NCI-H1930 (cell line): Measurements from ENCODE around the gene C11orf16.
"Not testable (repeated sequence)": the region's sequence is repeated elsewhere in the genome, so short reads cannot be mapped to it uniquely, and the experiment has no call there.

Experiments used
- DNase-seq, 2 experiments: peaks; one replicate each; lab custom pipeline; 2025; lab: John Stamatoyannopoulos, UW

C11orf16 gene, protein sequence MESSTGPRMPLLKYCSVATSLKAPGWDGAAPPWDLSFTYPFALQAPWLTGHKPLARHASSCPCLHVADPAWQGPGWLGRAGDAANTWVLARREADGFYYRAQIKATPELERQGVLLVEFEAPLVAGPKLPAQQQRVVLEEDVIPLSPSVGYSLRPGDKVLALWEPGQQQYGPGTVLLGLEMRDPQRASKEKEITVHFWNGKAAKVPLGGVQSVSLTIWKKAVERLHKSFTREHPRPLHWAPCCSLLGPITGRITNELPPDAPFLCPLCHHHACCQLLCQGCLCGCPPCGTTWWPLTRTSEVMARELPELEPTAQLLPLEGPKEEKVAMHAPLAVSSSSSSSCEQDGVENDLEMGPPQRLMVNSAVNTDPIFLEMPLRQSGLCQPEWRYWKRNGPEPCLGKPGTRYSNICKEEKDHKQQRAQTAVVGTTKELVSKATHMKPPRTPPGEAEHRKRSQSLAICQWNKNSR

DNA sequence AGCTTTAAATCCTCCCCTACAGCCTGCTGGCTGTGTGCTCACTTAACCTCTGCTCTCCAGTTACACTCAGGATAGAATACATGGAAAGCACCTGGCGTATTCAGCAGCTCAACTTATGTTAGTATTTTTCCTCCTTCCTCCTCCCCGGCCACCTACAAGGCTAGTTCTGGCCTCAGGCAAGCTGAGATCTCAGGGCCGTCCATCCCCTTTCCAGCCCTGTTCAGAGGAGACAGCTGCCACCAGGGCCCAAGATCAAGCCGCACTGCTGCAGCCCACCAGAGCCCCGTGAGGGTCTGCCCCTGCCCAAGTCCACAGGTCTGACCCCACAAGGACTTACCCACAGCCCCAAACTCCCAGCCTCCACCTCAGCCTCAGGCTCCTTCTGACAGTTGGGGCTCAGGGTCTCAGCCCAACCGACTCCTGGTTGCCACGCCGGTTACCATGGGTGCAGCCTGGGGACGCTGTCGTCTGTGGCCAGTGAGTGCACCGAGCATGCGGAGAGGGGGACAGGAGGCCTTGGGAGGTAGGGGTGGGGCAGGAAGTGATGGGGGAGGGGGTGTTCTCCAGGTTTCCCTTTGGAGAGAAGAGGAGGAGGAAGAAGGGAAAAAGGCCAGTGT is at the start of gene C11orf16:
TSS of gene C11orf16 (minus strand) at position 384 of the 617 bp plus-strand sequence. CDS start 639 bp downstream, outside the sequence.
- DNase-seq: no peak

DNA sequence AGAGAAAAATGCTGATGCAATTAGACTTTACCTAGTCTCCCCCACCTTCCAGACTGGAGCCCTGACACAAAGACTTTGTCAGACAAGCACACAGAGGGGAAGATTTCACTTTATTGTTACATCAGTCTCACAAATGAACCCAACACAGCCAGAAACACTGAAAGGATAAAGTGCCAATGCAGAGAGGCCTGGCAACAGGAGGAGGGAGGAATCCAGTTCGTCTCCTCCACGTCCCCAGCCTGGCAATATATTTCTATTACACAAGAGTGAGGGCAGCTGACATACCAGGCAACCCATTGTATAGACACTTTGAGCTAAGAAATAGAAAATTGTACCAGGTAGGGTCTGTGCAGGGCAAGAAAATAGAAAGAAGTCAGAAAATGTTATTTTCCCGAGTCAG is 47.7 kb upstream of the C11orf16 start:
- no peak for DNase-seq

DNA sequence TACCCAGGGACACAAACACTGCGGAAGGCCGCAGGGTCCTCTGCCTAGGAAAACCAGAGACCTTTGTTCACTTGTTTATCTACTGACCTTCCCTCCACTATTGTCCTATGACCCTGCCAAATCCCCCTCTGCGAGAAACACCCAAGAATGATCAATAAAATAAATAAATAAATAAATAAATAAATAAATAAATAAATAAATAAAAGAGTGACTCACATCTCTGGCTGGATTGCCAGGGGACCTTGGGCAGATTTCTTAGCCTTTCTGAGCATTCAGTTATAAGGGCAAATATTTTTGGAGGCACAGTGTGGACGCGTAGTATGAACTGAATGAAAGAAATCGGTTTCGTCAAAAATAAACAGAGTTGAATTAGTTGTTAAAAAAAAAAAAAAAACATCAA is 46.6 kb upstream of the C11orf16 start:
- DNase-seq: not testable (repeated sequence)

DNA sequence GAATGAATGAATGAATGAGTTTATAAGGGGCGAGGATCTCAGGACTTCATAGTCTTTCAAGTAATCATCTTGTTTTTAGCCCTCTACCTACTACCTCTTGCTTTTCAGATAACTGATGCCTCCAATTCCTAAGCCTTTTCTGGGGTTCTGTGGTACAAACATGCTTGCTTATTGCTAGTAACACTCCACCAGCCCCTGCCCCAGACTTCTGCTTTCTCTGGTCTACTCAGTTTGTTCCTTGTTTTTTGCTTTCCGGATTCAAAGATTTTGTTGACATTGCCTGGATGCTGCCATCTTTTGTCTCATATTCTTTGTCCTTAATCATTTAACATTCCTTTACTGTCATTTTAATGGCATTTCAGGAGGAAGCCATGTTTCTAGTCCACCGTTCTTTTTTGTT is 40.4 kb upstream of the C11orf16 start:
- no peak for DNase-seq

DNA sequence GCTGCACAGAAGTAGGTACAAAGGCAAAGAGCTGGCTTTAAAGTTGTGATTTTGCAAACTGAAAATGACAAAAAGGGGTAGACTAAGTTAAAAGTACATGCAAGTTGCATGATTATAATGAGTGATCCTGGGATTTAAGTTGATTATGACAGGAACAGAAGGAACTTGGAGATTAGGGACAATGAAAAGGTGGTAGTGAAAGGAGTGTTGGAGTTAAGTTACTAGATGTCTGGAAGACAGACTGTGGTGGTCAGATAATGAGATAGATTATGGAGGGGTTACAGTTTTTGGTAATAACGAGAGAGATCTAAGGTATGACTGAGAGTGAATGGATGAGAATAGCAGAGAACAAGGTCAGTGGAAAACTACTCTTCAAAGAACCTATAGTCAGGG is 39.2 kb upstream of the C11orf16 start:
- no peak for DNase-seq

DNA sequence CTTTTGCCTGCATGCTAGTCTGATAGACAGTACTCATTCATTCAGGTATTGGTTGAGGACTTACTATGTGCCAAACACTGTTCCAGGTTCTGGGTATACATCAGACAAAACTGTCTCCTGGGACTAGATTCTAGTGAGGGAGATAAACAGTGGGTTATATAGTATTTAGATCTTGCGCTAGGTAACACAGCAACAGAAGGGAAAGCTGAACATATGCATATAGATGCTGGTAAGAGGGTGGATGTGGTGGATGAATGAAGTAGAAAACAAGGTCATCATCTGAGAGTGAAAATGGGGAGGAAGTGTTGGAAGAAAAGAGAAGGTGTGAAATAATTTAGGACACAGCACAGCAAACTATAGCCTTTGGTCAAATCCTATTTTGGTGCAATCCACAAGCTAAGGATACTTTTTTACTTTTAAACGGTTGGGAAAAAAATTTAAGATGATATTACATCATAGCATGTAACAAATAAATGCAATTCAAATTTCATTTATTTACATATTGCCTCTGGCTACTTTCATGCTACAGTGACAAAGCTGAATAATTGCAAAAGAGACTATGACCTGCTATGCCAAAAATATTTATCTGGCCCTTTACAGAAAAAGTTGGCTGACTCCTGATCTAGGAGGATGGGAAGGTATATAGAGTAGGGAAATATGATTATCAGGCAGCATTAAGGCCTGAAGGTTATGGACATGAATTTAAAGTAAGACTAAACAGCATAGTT is 38.6 kb upstream of the C11orf16 start:
- no peak for DNase-seq

DNA sequence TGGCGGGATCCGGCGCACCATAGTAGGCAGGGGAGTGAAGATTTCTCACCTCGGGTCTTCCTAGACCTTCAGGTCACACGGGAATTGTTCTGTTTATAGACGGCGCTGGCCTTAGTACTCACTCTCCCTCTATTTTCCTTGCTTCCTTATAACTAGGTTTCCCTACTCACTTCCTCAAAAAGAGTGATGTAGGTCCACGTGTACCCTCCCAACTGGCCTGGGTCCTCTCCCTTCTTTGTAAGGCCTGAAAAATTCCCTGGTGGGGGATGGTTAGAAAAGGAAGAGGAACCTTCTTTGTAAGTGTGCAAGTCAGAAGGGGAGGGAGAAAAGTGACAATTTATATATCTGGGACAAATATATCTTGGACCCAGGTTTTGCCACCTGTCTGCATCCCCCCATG is 34.4 kb upstream of the C11orf16 start:
- DNase-seq: no peak

DNA sequence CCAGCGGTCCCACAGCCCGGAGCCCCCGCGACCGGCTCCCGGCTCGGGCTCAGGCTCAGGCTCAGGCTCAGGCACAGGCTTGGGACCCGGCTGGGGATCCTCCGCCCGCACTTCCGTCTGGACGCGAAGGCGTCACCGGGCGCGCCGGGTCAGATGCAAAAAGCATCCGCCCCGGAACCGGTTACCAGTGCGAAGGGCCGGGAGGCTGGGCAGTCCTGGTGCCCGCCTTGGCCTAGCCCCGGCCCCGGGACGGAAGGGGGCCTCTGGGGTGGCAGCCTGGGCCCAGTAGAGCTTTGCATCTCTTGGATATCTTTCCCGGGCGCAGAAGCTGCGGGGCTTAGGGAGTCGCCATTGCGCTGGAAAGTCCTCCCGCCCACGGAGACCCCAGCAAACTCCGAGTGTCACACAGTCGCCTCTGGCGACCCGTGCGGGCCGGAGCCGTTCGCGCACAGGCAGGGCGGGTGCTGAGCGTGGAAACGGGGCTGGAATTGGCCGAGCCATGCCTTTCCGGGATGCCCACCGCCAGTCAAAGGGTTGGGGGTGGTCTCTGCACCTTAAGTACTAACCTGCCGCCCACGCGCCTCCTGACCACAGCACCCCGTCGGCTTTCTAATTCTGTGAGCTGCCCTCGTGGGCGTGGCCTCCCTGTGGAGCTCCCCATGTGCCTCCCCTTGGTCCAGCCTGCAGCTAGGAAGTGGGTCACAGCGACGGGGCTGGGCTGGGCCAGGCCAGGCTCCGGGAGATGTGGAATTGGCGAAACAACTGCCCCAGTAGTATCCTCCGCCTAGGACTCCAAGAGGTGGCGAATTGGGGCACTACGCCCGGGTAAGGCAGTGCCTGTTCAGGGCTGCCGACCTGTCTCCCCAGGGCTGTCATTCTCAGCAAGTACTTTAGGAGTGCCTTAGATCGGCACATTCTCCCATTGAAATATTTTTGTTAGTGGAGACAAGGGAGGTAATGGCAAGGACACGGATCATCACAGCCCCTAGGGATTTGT is 31.9 kb upstream of the C11orf16 start, which contains the start of gene TMEM9B:
TSS of gene TMEM9B (minus strand) at position 119 of the 997 bp plus-strand sequence. CDS start 129 bp downstream, outside the sequence.
- peak; percentile 69 to 81 for DNase-seq

DNA sequence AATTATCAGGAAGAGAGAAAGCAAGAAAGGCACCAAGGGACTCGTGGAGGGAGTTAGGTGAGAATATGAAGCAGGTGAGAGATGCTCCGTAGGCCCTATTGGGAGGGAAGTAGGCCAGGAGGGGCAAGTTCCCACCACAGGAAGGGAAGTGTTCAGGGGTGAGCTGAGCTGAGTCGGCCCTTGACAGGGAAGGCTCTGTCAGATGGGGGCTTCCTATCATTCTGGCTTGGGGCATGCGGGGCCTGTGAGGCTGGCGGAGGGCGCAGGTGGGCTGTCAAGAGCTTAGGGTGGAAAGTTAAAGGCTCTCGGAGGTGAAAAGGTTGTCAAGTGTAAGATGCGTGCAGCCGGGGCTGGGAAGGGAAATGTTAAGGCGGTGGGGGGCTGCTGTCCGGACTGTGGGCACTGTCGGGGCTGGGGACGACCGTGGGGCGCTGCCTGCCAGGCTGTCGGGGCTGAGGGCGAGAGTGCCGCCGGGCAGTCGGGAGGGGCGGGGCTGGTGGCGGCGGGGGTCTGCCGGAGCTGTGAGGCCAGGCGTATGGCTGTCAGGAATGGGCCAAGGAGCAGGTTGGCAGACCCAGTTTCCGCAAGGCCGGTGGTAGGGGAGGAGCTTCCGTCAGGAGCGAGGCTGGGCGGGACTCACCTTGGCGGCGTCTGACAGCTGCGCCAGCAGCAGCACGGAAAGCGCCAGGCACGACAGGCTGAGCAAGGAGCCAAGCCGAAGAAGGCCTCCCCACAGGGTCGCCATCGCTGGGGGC is 31.0 kb upstream of the C11orf16 start:
- DNase-seq: peak in 1 of 2 experiments; percentile 62

DNA sequence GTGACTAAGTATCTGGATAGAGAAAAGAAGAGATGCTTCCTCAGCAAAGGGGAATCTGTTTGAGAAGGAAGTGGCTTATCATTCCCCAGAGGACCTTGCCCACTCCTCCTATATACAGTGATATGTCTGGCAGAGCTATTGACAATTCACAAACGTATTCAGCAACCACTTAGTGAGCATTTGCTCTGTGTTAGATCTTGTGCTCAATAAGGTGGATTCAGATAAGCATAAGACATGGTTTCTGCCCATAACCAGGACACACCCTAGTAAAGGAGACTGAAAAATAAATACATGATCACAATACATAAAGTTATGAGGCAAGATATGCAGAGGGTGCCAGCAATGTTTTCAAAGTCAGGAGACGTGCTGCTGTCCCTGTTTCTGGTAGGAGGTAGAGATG is 30.1 kb upstream of the C11orf16 start:
- no peak for DNase-seq

DNA sequence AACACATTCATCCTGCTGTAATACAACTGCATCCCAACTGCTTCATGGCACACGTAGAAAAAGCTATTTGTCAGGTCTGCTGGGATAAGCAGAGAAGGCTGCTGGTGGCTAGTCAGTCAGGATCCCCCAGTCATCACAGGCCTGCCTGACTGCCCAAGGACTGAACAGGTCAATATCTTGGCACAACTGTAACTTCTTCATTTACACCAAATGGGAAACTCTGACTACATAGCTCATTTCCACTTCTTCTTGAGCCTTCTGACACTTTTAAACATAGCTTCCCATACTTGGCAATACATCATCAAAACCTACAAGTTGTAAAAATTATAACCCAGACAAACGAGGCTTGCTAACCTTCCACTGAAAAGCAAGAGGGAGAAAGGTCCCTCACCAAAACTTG is 28.7 kb upstream of the C11orf16 start:
- no peak for DNase-seq

DNA sequence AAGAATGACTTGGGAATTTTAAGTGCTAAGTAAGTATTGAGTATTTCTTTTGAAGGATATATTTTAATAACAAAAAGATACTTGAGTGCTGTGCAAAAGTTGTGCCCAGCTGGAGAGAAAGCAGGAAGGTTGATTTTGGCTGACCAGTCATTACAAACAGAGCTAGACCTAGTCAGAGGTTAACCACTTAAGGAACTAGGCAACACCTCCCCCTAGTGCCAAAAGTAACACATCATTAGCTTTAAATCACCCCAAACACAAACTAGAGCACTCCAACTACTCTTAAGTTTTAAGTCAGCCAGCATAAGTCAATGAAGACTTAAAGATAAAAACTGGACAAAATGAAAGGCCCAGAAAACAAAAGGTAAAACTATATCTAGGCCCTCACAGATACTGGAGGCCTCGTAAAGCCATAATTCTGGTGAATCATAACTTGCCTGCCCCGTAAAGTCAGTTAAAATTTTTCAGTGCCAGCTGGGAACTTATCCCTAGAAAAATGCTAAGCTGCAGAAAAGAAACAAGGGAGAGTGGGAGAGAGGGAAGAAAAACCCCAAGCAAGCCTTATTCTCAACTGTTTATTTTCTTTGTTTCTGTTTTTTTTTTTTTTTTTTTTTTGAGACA is 26.9 kb upstream of the C11orf16 start:
- DNase-seq: peak; percentile 16 to 48

DNA sequence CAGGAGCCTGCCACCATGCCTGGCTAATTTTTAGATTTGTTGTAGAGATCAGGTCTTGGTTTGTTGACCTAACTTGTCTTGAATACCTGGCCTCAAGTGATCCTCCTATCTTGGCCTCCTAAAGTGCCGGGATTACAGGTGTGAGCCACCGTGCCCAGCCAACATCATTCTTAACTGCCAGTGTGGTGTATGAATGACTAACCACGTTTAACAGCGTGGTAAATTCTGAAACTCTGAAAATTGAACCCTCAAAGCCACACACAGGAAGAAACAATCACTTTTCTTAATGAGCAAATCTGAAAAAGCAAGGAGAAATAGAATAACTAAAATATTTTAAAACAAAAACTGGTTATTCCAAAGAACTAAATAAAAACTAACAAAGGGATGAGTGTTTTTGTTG is 24.1 kb upstream of the C11orf16 start:
- DNase-seq: no peak

DNA sequence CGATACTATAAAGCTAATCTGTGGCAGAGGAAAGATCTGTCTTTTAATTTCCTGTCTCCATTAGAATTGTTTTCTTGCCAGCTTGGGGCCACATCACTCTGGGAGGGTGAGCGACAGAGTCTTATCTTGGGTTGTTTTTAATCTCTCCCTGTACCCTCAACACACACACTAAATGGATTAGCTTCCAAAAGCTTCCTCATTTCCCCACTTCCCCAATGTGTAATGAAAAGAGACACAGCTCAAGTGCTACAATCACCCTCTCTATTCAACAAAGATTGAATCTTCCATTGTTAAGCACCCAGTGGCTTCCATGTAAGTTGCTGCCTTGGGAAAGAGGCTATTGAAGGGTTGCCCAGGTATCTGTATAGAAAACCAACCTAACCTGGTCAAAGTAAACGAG is 16.1 kb upstream of the C11orf16 start:
- DNase-seq: peak; percentile 84 to 90

DNA sequence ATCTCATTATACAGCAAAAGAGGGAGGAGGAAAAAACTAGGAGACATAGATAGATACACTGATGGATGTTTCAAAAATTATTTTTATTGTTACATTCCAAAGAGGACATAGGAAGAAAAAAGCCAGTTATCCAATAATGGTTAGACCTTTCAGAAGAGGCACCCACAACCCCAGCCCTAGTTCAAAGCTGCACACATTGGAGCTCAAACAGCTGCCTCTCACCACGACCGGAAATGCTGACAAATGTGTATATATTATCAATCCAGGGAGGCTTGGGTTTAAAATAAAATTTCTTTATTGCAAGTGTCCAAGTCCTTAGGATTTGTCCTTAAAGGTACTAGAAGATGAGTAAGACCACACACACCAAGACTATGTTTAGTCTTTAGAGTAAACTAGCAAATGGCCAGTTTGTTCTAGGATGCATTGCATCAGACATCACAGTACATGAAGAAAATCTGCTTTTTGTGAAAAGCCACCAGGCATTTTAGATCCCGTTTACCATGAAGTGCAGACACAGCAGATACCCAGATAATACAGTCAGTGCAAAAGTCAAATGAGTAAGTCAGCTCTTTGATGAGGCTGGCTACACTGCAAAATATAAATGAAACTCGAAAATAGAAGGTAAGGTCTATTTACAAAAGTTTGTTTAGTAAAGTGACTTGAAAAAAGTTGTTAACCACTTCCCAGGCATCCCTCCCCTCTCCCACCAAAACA is 14.6 kb upstream of the C11orf16 start:
- DNase-seq: no peak

DNA sequence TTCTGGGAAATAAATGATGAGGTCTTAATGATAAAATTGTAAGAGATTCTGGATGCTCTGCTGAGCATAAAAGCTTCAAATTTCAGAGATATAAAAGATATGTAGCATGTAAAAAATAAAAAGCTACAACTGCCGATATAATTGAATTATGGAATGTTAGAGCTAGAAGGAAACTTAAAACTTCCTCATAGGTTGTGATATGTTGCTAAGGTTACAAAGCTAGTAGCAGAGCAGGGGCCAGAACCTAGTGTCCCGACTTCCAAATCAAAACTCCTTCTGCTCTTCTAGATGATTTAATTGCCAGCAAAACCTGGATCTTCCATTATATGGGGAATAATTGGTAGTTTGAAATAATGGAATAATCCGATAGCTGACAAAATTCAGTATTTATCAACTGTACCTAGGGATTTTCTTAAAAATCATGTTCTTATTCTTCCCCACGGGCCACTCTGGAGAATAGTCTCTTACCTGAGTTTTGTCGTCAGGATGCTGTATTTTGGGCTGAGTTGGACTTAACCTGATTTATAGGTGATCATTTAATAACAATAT is 9.8 kb upstream of the C11orf16 start, which contains the start of gene ASCL3:
TSS of gene ASCL3 (minus strand) at position 499 of the 549 bp plus-strand sequence. CDS start 4,855 bp downstream, outside the sequence.
- no peak for DNase-seq

DNA sequence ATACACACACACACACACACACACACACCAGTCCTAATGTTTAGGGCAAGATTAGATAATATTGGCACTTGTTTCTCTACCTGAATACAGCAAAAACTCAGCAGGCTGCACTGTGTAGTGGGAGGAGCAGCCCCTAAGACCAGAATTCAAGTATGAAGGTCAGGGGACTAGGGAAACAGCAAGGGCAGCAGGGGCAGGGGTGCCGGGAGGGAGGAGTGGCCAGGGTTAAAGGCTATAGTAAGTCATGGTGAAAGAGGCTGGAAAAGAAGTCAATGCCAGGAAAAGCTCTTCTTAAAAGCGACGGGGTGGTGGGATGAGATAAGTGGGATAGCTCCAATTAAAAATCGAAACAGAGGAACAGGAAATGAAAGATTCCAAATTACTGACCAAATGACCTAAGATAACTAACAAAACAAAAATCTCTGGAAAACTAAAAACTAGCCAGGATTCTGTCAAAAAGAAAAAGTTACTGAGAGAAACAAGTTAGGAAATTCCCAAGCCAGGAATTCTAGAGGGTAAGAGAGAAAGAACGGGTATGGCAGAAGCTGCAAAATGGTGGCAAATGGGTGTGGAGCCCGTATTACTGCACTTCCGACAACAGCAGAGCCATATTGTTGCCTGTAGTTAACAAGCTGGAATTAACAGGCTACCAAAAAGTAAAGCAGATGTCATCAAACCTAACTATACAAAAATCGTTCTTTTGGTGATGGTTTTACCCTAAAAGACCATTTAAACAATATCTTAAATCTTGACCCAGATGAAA is 8.8 kb upstream of the C11orf16 start:
- DNase-seq: no peak

DNA sequence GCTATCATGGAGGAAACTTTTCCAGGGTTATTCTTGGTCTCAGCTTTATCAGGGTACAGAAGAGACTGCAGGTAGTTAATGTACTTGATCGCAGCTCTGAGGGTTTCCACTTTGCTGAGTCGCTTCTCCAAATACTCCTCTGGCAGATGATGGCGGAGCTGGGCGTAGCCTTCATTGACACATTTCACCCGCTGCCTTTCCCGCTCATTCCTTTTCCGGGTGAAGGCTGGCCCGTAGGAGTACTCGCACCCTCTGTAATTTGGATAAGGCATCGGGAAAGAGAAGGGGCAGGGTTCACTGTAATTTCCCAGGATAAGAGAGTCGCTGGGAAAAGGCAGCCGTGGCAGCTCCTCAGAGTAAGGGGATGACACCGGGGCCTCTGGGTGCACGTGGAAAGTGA is 4.9 kb upstream of the C11orf16 start:
- no peak for DNase-seq
